ENCODE results near the gene PIGL. TPM values are rescaled to one million over a fixed set of nuclear protein-coding genes. Genes with fewer than 3 reads are reported as not detected.
A peak's percentile ranks its signal among the peaks of the same experiment; 100 is the strongest.

Gene PIGL
- total RNA-seq, 1 donor from 2014 or later = 29.5 TPM

DNA sequence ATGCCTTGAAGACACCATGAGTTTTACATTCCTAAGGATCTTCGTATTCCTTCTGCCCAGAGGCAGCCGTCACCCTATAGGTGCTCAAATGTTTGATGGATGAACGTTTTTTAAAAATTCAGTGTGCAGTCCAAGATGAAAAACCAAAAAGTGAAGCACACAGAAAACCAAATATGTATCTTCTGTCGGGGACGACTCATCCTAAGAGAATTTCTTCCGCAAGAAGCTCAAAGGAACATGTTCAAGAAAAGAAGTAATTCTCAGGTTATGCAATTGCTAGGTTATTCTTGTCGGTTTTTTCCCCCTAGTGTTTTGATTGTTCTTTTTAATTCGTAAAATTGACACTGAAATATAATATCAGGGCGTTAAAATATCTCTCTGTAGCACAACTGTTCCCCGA, 134.8 kb downstream of the PIGL start:
- no peak for TF ChIP-seq CTCF (IDR thresholded peaks at IDR 0.05)
- Histone ChIP-seq H3K36me3 (no peaks in the 10 kb centered on the region), H3K4me3 (peak overlapping the region; percentile 70), H3K27me3 (no peaks in the 10 kb centered on the region), H3K9me3 (no peaks in the 10 kb centered on the region), H3K4me1 (peaks cover 12% of the 10 kb centered on the region), H3K27ac (no peak overlapping the region)
- DNase-seq = no peak
- ATAC-seq = no peak
- intact Hi-C loops (cut with DNase I) = no loop called here

- peak; percentile 65 for DNase-seq
- no peak for TF ChIP-seq CTCF (IDR thresholded peaks at IDR 0.05)
- Histone ChIP-seq H3K9me3 (no peaks in the 10 kb centered on the region), H3K27me3 (no peaks in the 10 kb centered on the region), H3K27ac (no peak overlapping the region), H3K4me3 (peak overlapping the region; percentile 70), H3K4me1 (peaks cover 12% of the 10 kb centered on the region), H3K36me3 (no peaks in the 10 kb centered on the region)
- intact Hi-C loops (cut with DNase I) = no loop called here
- ATAC-seq = peak; percentile 11
Measured at GRCh38 chr17:16352303-16352666, 135.3 kb downstream of the PIGL start.

DNA sequence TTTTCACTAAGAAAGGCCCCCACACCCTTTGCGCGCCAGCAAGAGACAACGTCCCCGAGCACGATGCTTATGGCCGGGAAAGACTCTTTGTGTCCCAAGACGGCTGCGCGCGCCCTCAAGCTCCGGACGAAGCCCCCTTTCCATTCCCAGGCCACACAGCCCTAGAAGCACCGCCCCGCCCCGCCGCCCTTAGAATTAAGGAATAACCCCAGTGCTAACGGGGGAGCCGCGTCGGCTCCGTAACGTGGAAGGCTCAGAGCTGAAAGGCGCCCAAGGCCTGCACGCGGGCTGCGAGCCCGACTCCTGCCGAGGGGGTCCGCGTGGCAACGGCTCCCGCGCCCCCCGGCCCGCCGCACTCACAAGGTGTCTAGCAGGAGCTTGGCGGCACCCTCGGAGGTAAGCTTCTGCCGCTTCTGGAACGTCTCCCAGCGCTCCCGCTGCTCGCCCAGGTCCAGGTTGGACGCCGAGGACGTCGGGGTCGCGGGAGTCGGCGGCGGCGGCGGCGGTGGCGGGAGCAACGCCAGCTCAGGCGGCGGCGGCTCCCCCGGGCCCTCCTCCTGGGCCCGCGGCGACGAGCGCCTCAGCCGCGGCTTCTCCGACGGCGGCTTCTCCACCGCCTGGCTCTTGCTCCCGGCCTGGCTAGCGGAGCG, 135.8 kb downstream of the PIGL start:
- Histone ChIP-seq H3K4me3 (peak overlapping the region; percentile 70), H3K36me3 (no peaks in the 10 kb centered on the region), H3K27ac (peak overlapping the region; percentile 47), H3K9me3 (no peaks in the 10 kb centered on the region), H3K4me1 (peaks cover 12% of the 10 kb centered on the region), H3K27me3 (no peaks in the 10 kb centered on the region)
- intact Hi-C loops (cut with DNase I) = no loop called here
- DNase-seq = peak; percentile 76
- peak; percentile 78 for ATAC-seq
- no peak for TF ChIP-seq CTCF (IDR thresholded peaks at IDR 0.05)

GRCh38 chr17:16353317-16354174, 136.5 kb downstream of the PIGL start, which contains the start of gene CENPV:
Gene CENPV (minus strand): TSS chr17:16353469. CDS start chr17:16353436, 33 bp downstream.
- Histone ChIP-seq H3K4me3 (peak within 1 kb of the TSS; percentile 70), H3K4me1 (peaks cover 12% of the 10 kb centered on the region), H3K27me3 (no peaks in the 10 kb centered on the region), H3K27ac (peak within 1 kb of the TSS; percentile 47), H3K36me3 (no peaks in the 10 kb centered on the region), H3K9me3 (no peaks in the 10 kb centered on the region)
- no peak for TF ChIP-seq CTCF (IDR thresholded peaks at IDR 0.05)
- ATAC-seq (peak; percentile 90), DNase-seq (peak; percentile 79)
- intact Hi-C loops (cut with DNase I) = no loop called here

DNA sequence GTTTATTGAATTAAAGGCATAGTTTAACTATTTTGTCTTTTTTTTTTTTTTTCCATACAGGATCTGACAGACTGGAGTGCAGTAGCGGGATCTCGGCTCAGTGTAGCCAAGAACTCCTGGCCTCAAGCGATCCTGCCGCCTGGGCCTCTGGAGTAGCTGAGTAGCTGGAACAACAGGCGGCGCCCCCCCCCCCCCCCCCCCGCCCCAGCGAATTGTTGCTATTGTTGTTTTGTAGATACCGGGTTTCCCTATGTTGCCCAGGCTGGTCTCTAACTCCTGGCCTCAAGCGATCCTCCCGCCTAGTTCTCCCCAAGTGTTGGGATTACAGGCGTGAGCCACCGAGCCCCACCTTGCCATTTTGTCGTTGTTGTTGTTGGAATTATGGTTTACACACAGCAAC, 137.6 kb downstream of the PIGL start:
- Histone ChIP-seq H3K9me3 (no peaks in the 10 kb centered on the region), H3K27ac (no peak overlapping the region), H3K27me3 (no peaks in the 10 kb centered on the region), H3K4me1 (peaks cover 12% of the 10 kb centered on the region), H3K36me3 (no peaks in the 10 kb centered on the region), H3K4me3 (no peak overlapping the region)
- intact Hi-C loops (cut with DNase I) = no loop called here
- no peak for TF ChIP-seq CTCF (IDR thresholded peaks at IDR 0.05)
- peak; percentile 18 for DNase-seq
- no peak for ATAC-seq
